ENCODE data around the gene LTBP1. TPM values are rescaled to one million over a fixed set of nuclear protein-coding genes. Genes with fewer than 3 reads are reported as not detected.

The LTBP1 gene
- total RNA-seq, 2 experiments from 2014 or later, result 0.06 TPM; not detected in 1

DNA sequence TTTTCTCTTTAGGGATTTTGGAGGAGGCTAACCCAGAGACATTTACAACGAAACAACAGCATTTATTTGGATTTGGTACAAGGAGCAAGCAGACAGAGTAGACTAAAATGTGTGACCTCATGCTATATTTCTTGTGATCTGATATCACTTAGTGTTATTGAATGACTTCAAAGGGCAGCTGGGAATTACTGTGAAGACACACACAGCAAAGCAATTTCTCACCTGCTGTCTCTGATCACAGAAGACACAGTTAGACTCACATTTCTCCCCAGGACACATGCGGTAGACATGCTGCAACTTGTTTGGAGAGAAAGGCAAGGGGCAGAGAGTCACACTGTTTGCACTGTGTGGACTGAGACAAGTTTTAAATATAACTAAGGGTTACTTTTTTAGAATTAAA is 67.5 kb downstream of the LTBP1 start:
- Histone ChIP-seq H3K4me3 (ENCODE audit: low read length) (no peak overlapping the region), H3K4me1 (ENCODE audit: insufficient read depth, low read length) (no peaks in the 10 kb centered on the region), H3K36me3 (ENCODE audit: insufficient read depth, low read length) (no peaks in the 10 kb centered on the region), H3K27ac (ENCODE audit: low read depth in 1 of 2, low read length in 2 of 2) (no peak overlapping the region), H3K27me3 (ENCODE audit: control insufficient read depth in 1 of 2, insufficient read depth in 2 of 2, low read length in 2 of 2) (no peaks in the 10 kb centered on the region), H3K9me3 (ENCODE audit: control insufficient read depth in 1 of 2, insufficient read depth in 1 of 2, low read length in 2 of 2) (no peaks in the 10 kb centered on the region)
- ChIA-PET POLR2A (no interaction called here), CTCF (no interaction called here)
- H3K9me3 Mint-ChIP-seq, result no peaks in the 10 kb centered on the region
- no peak overlapping the region for H3K4me3 Mint-ChIP-seq
- DNase-seq (no peak), ATAC-seq (ENCODE audit: poor library complexity) (no peak)
- intact Hi-C loops (cut with DNase I, micrococcal nuclease), result no loop called here
- H3K27me3 Mint-ChIP-seq, result peaks cover 3% of the 10 kb centered on the region
- no peaks in the 10 kb centered on the region for H3K4me1 Mint-ChIP-seq (ENCODE audit: low read depth)
- H3K36me3 Mint-ChIP-seq (ENCODE audit: low read depth), result no peaks in the 10 kb centered on the region
- TF ChIP-seq CTCF (IDR thresholded peaks at IDR 0.05), result no peak
- no peak overlapping the region for H3K27ac Mint-ChIP-seq

DNA sequence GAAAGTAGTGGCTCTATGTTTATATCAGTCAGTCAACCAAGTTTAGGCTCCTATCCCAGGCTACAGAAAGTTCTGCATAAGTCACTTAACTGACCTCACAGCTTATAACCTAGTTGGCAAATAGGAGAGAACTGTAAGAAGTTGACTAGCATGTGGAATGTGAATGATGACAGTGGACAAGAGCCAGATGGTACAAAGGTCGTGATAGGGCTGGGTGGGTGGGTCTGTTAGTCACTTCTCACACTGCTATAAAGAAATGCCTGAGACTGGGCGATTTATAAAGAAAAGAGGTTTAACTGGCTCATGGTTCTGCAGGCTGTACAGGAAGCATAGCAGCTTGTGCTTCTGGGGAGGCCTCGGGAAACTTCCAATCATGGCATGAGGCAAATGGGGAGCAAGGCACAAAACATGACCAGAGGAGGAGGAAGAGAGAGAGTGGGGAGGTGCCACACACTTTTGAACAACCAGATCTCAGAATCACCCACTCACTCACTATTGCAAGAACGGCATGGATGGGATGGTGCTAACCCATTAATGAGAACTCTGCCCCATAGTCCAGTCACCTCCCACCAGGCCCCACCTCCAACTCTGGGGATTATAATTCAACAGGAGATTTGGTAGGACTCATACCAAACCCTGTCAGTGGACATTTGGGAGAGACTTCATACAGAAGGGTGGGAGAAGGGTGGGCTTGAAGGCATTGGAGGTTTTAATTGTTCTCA is 68.8 kb downstream of the LTBP1 start:
- H3K27me3 Mint-ChIP-seq, result peaks cover 4% of the 10 kb centered on the region
- POLR2A ChIA-PET, result no interaction called here
- no peaks in the 10 kb centered on the region for H3K36me3 ChIP-seq (ENCODE audit: insufficient read depth, low read length)
- CTCF ChIA-PET, result no interaction called here
- H3K9me3 Mint-ChIP-seq, result no peaks in the 10 kb centered on the region
- ATAC-seq (ENCODE audit: poor library complexity), result no peak
- H3K27ac Mint-ChIP-seq, result no peak overlapping the region
- H3K4me1 Mint-ChIP-seq (ENCODE audit: low read depth), result no peaks in the 10 kb centered on the region
- H3K4me1 ChIP-seq (ENCODE audit: insufficient read depth, low read length), result no peaks in the 10 kb centered on the region
- no peaks in the 10 kb centered on the region for H3K36me3 Mint-ChIP-seq (ENCODE audit: low read depth)
- no peak overlapping the region for H3K4me3 Mint-ChIP-seq
- intact Hi-C loops (cut with DNase I, micrococcal nuclease), result no loop called here
- no peaks in the 10 kb centered on the region for H3K9me3 ChIP-seq (ENCODE audit: control insufficient read depth in 1 of 2, insufficient read depth in 1 of 2, low read length in 2 of 2)
- no peak overlapping the region for H3K27ac ChIP-seq (ENCODE audit: low read depth in 1 of 2, low read length in 2 of 2)
- no peak for DNase-seq
- no peak for TF ChIP-seq CTCF (IDR thresholded peaks at IDR 0.05)
- H3K4me3 ChIP-seq (ENCODE audit: low read length), result no peak overlapping the region
- no peaks in the 10 kb centered on the region for H3K27me3 ChIP-seq (ENCODE audit: control insufficient read depth in 1 of 2, insufficient read depth in 2 of 2, low read length in 2 of 2)

- ATAC-seq (ENCODE audit: poor library complexity) (no peak), DNase-seq (no peak)
- Histone ChIP-seq H3K4me3 (ENCODE audit: low read length) (no peak overlapping the region), H3K4me1 (ENCODE audit: insufficient read depth, low read length) (no peaks in the 10 kb centered on the region), H3K27me3 (ENCODE audit: control insufficient read depth in 1 of 2, insufficient read depth in 2 of 2, low read length in 2 of 2) (peaks cover 5 to 13% of the 10 kb centered on the region in 2 experiments), H3K9me3 (ENCODE audit: control insufficient read depth in 1 of 2, insufficient read depth in 1 of 2, low read length in 2 of 2) (no peaks in the 10 kb centered on the region), H3K27ac (ENCODE audit: low read depth in 1 of 2, low read length in 2 of 2) (no peak overlapping the region), H3K36me3 (ENCODE audit: insufficient read depth, low read length) (no peaks in the 10 kb centered on the region)
- no peak for TF ChIP-seq CTCF (IDR thresholded peaks at IDR 0.05)
- intact Hi-C loops (cut with DNase I, micrococcal nuclease), result no loop called here
- Mint-ChIP-seq H3K9me3 (no peaks in the 10 kb centered on the region), H3K27me3 (peaks cover 25% of the 10 kb centered on the region), H3K27ac (no peak overlapping the region), H3K4me3 (no peak overlapping the region), H3K36me3 (ENCODE audit: low read depth) (no peaks in the 10 kb centered on the region), H3K4me1 (ENCODE audit: low read depth) (no peaks in the 10 kb centered on the region)
- ChIA-PET POLR2A (no interaction called here), CTCF (no interaction called here)
Observed at GRCh38 chr2:33018271-33018670, 71.5 kb downstream of the LTBP1 start.
